ENCODE measurements around the gene PTPN11.

DNA sequence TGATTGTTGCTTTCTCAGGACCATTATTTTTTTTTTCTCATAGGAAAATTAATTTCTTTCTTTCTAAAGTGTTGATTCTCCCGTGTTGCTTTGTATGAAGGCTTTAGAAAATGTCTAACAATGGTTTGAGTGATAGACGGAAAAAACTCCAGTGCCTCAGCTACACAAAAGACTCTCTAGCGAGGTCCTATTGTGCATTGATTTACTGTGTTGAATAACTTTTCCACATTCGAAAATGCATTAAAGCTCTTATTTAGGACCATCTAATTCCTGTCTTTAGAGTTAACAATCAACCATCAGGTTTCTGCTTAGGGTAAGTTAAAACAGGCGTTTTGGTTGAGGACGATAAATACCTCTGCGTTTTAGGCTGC lies 99.6 kb downstream of the PTPN11 start:
- TF ChIP-seq, protein P1, sequence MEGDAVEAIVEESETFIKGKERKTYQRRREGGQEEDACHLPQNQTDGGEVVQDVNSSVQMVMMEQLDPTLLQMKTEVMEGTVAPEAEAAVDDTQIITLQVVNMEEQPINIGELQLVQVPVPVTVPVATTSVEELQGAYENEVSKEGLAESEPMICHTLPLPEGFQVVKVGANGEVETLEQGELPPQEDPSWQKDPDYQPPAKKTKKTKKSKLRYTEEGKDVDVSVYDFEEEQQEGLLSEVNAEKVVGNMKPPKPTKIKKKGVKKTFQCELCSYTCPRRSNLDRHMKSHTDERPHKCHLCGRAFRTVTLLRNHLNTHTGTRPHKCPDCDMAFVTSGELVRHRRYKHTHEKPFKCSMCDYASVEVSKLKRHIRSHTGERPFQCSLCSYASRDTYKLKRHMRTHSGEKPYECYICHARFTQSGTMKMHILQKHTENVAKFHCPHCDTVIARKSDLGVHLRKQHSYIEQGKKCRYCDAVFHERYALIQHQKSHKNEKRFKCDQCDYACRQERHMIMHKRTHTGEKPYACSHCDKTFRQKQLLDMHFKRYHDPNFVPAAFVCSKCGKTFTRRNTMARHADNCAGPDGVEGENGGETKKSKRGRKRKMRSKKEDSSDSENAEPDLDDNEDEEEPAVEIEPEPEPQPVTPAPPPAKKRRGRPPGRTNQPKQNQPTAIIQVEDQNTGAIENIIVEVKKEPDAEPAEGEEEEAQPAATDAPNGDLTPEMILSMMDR (IDR thresholded peaks at IDR 0.05): no peak
- TF ChIP-seq POLR2A (IDR thresholded peaks at IDR 0.05): no peak
- no peak for TF ChIP-seq EP300 (IDR thresholded peaks at IDR 0.05)
